NT2/D1 (cell line): Measurements from ENCODE around the gene CYP4A11.
"Not testable (repeated sequence)": the region's sequence is repeated elsewhere in the genome, so short reads cannot be mapped to it uniquely, and the experiment has no call there.

ENCODE experiments used
- SUZ12 ChIP-seq: IDR thresholded peaks from 2 replicates; pipeline ENCODE4 v1.6.1; 2011; ENCODE audit not compliant: insufficient read length, insufficient read depth; ENCODE audit errors: extremely low read depth
- ZNF274 ChIP-seq: IDR thresholded peaks from 2 replicates; pipeline ENCODE4 v1.6.1; 2011; ENCODE audit warnings: mild to moderate bottlenecking, low read depth, low read length

- TF ChIP-seq ZNF274, SUZ12: not testable (repeated sequence)
Measured at GRCh38 chr1:46962272-46962671, 21.0 kb upstream of the CYP4A11 start.
